DND-41 (cell line): ENCODE measurements around the gene CCNJL.

ENCODE experiments used
- ATAC-seq: fragments of 200-7000 bp; cut with Tn5 transposase; 3 replicates; pipeline ENCODE4 v1.9.1; 2021; ENCODE audit warnings: low read depth; ENCODE audit not compliant: insufficient read depth
- DNase-seq: peaks from one replicate; pipeline ENCODE4 v3.0.0-alpha.2; 2020
- H2AFZ ChIP-seq: 2 replicates; pipeline ENCODE4 v1.6.0; 2012; ENCODE audit warnings: low read depth, low read length
- H3K27ac ChIP-seq: 2 replicates; pipeline ENCODE4 v1.5.1; 2012; ENCODE audit warnings: low read length, inconsistent platforms
- H3K27me3 ChIP-seq: fragments of 200-600 bp; sonication (generic); 2 replicates; pipeline ENCODE4 v1.6.0; 2012; ENCODE audit warnings: low read length, mild to moderate bottlenecking, inconsistent platforms; ENCODE audit not compliant: insufficient read depth, poor library complexity
- H3K36me3 ChIP-seq: 2 replicates; pipeline ENCODE4 v1.5.1; 2012; ENCODE audit warnings: low read length, inconsistent platforms; ENCODE audit not compliant: insufficient read depth
- H3K4me1 ChIP-seq: 2 replicates; pipeline ENCODE4 v1.5.1; 2012; ENCODE audit warnings: mild to moderate bottlenecking, low read length; ENCODE audit not compliant: insufficient read depth
- H3K4me2 ChIP-seq: 2 replicates; pipeline ENCODE4 v1.6.0; 2012; ENCODE audit warnings: mild to moderate bottlenecking, moderate library complexity, low read length, inconsistent platforms; ENCODE audit not compliant: insufficient read depth
- H3K4me3 ChIP-seq, 2 experiments: fragments of 200-600 bp in 1 of 2; shearing (Covaris generic) in 1 of 2; 2 replicates each; pipeline ENCODE4 v1.5.1; 2012 to 2016; ENCODE audit warnings: inconsistent platforms in 2 of 2, low read length in 2 of 2, mild to moderate bottlenecking in 2 of 2, low read depth in 1 of 2, moderate library complexity in 1 of 2
- H3K79me2 ChIP-seq: 2 replicates; pipeline ENCODE4 v1.6.0; 2012; ENCODE audit warnings: low read length, inconsistent platforms; ENCODE audit not compliant: insufficient read depth
- H3K9ac ChIP-seq: 2 replicates; pipeline ENCODE4 v1.6.0; 2012; ENCODE audit warnings: low read depth, mild to moderate bottlenecking, inconsistent platforms, low read length, moderate library complexity
- H3K9me3 ChIP-seq: 2 replicates; pipeline ENCODE4 v1.5.1; 2012; ENCODE audit warnings: low read length, moderate library complexity, mild to moderate bottlenecking, inconsistent platforms; ENCODE audit not compliant: insufficient read depth, severe bottlenecking
- H4K20me1 ChIP-seq: 2 replicates; pipeline ENCODE4 v1.6.0; 2012; ENCODE audit warnings: low read length; ENCODE audit not compliant: insufficient read depth
- EZH2 ChIP-seq: IDR thresholded peaks from 3 replicates; pipeline ENCODE4 v1.6.1; 2012; ENCODE audit warnings: borderline replicate concordance, low read depth, mild to moderate bottlenecking, moderate library complexity, low read length, inconsistent platforms; ENCODE audit not compliant: severe bottlenecking
- TF ChIP-seq, protein P1 (sequence below): IDR thresholded peaks from 2 replicates; pipeline ENCODE4 v1.5.1; 2012; ENCODE audit warnings: borderline replicate concordance, low read length, moderate library complexity, mild to moderate bottlenecking; ENCODE audit not compliant: poor library complexity, severe bottlenecking; ENCODE audit errors: extremely low read depth

CCNJL gene

DNA sequence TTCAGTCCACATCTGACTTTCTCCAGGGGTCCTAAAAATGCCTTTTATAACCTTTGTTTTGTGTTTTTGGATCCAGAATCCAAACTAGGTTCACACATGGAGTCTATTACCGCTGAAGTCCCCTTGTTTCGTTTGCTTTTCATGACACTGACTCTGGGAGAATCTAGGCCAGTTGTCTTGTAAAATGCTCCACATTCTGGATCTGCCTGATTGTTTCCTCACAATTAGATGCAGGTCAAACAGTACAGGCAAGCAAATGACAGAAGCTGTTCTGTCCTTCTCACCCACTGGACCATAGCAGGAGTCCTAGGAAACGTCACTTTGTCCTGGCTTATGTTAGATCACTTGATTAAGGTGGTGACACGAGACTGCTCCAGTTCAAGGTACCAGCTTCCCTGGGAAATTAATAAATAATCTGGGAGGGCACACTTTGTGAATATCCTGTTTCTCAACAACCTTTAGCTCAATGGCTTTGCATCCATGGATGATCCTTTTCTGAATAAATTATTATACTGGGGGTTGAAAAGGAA is 49.0 kb downstream of the CCNJL start:
- no peak overlapping the region for H2AFZ ChIP-seq
- no peak overlapping the region for H3K4me2 ChIP-seq
- no peaks in the 10 kb centered on the region for H4K20me1 ChIP-seq
- H3K4me3 ChIP-seq: no peak overlapping the region
- no peak overlapping the region for H3K27ac ChIP-seq
- ATAC-seq (no peak), DNase-seq (no peak)
- H3K9ac ChIP-seq: no peak overlapping the region
- H3K9me3 ChIP-seq: no peaks in the 10 kb centered on the region
- H3K79me2 ChIP-seq: no peaks in the 10 kb centered on the region
- no peaks in the 10 kb centered on the region for H3K36me3 ChIP-seq
- H3K4me1 ChIP-seq: peaks cover 11% of the 10 kb centered on the region
- H3K27me3 ChIP-seq: no peaks in the 10 kb centered on the region
- no peak for TF ChIP-seq EZH2
- TF ChIP-seq, protein P1, sequence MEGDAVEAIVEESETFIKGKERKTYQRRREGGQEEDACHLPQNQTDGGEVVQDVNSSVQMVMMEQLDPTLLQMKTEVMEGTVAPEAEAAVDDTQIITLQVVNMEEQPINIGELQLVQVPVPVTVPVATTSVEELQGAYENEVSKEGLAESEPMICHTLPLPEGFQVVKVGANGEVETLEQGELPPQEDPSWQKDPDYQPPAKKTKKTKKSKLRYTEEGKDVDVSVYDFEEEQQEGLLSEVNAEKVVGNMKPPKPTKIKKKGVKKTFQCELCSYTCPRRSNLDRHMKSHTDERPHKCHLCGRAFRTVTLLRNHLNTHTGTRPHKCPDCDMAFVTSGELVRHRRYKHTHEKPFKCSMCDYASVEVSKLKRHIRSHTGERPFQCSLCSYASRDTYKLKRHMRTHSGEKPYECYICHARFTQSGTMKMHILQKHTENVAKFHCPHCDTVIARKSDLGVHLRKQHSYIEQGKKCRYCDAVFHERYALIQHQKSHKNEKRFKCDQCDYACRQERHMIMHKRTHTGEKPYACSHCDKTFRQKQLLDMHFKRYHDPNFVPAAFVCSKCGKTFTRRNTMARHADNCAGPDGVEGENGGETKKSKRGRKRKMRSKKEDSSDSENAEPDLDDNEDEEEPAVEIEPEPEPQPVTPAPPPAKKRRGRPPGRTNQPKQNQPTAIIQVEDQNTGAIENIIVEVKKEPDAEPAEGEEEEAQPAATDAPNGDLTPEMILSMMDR: no peak

DNA sequence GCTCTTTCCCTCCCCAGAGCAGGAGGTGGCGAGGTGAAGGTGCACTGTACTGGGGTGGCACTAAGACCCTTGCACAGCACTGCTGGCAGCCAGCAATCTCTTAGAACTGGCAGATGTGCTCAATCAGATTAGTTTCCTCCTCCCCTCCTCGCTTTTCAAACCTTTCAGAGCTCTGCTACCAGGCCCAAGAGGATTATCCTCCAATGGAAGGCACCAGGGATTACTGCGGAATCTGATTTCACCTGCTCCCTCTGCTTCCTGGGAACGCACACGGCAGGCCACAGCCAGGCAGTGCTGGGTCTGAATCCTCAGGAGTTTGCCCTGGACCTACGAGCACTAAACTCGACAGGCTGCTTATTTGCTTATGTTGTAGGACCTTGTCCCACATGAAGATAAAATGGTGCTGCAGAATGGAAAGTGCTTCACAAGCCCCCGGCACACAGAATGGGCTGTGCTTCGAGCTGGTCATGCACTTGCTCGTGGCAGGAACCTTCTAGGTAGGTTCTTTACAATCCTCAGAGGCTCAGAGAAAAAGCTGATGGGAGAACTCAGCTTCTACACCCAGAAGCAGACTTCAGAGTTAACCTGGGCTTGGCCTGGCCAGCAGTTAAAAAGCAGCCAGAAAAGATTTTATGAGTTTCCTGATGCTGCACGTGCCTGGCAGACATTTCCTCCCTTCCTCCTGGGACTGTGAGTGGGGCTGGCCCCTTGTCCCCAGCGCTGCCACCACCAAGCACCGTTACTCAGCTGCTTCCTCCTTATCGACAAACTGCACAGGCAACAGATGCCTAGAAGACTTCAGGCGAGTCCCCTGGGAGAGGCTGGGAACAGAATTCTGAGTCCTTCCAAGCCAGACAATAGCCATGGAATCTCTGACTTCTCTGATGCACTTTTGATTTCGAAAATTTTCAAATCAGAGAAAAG is 50.0 kb downstream of the CCNJL start:
- H3K27ac ChIP-seq: peak overlapping the region; percentile 18; the same call in 1 of the 2 replicates
- no peak overlapping the region for H3K9ac ChIP-seq
- no peaks in the 10 kb centered on the region for H3K79me2 ChIP-seq
- H2AFZ ChIP-seq: no peak overlapping the region
- TF ChIP-seq, protein P1: no peak
- no peak for TF ChIP-seq EZH2
- H3K36me3 ChIP-seq: no peaks in the 10 kb centered on the region
- ATAC-seq (peak; percentile 70), DNase-seq (peak; percentile 21)
- H3K27me3 ChIP-seq: no peaks in the 10 kb centered on the region
- peaks cover 11% of the 10 kb centered on the region for H3K4me1 ChIP-seq
- H3K4me3 ChIP-seq: no peak overlapping the region
- no peaks in the 10 kb centered on the region for H4K20me1 ChIP-seq
- no peak overlapping the region for H3K4me2 ChIP-seq
- no peaks in the 10 kb centered on the region for H3K9me3 ChIP-seq

DNA sequence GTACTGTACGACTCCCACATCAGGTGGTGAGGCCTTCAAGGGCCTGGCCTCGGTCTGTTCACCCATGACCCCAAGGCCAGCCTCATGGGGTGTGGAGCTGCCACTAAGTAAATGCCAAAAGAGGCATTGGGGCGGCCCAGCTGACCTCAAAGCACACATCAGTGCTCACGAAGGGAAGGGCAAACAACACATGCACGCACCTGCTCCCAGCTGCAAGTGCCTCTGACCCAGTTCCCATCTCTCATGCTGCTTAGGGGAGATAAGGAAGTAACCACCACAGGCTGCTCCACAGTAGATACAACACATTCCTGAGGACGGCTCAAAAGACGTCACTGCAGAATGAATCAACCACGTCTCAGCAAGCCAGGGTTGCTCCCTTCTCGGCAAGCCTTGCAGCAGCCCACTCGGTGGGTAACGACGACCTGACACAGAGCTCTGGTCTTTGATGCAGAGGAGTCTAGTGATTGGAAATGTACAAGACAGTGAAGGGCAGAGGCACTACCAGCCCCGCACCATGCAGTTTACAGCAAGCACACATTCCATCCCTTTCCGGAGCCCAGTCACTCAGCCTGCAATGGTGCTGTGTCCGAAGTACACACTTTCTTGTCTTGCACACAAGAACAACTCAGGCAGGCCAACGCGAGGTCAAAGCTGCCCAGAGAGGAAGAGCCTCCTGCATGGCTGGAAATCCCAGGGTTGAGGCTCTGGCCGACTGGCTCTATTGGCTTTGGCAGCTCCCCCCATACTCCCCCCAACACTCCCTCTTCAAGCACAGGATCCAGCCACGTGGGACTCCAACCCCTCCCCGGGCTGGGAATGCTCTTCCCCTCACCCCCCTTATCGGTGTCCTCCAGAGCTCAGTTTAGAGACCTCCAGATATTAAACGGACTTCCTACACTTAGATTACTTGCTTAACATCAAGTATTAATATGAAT is 51.2 kb downstream of the CCNJL start:
- H3K79me2 ChIP-seq: no peaks in the 10 kb centered on the region
- no peak overlapping the region for H2AFZ ChIP-seq
- no peak overlapping the region for H3K4me3 ChIP-seq
- H3K4me2 ChIP-seq: no peak overlapping the region
- no peaks in the 10 kb centered on the region for H3K36me3 ChIP-seq
- no peaks in the 10 kb centered on the region for H3K9me3 ChIP-seq
- no peak overlapping the region for H3K9ac ChIP-seq
- peak; percentile 47; the same call in 2 of the 3 replicates for ATAC-seq
- no peaks in the 10 kb centered on the region for H4K20me1 ChIP-seq
- TF ChIP-seq EZH2: no peak
- TF ChIP-seq, protein P1: no peak
- no peaks in the 10 kb centered on the region for H3K27me3 ChIP-seq
- DNase-seq: peak; percentile 11
- peaks cover 11% of the 10 kb centered on the region for H3K4me1 ChIP-seq
- no peak overlapping the region for H3K27ac ChIP-seq
